Stimulated activated effector memory CD8-positive, alpha-beta T cell treated with anti-CD3 and anti-CD28 coated beads, Interleukin-12 subunit alpha, Interleukin-12 subunit beta, amount 100 ng/mL, for 72 hours (primary cell): ENCODE data around the gene RRN3.
A peak's percentile ranks its signal among the peaks of the same experiment; 100 is the strongest.
"Not testable (repeated sequence)": the region's sequence is repeated elsewhere in the genome, so short reads cannot be mapped to it uniquely, and the experiment has no call there.

ENCODE experiments used
- ATAC-seq: fragments of 150-1000 bp; cut with Tn5 transposase; 2 replicates; pipeline ENCODE4 v1.10.0; 2021
- DNase-seq, 2 donors: peaks; one replicate each; pipeline ENCODE4 v3.0.0; 2021 to 2022; ENCODE audit warnings: low spot score in 2 of 2
- H3K27ac Mint-ChIP-seq: one replicate; pipeline ENCODE4 v1.8.0; 2022; ENCODE audit warnings: mild to moderate bottlenecking, mixed read lengths
- H3K36me3 Mint-ChIP-seq: one replicate; pipeline ENCODE4 v1.8.0; 2022; ENCODE audit warnings: mild to moderate bottlenecking, mixed read lengths
- H3K4me1 Mint-ChIP-seq: one replicate; pipeline ENCODE4 v1.8.0; 2022; ENCODE audit warnings: mixed read lengths
- H3K4me3 Mint-ChIP-seq: one replicate; pipeline ENCODE4 v1.8.0; 2022; ENCODE audit warnings: mild to moderate bottlenecking, mixed read lengths
- H3K9me3 Mint-ChIP-seq: one replicate; pipeline ENCODE4 v1.8.0; 2022; ENCODE audit warnings: mixed read lengths

RRN3 gene, protein sequence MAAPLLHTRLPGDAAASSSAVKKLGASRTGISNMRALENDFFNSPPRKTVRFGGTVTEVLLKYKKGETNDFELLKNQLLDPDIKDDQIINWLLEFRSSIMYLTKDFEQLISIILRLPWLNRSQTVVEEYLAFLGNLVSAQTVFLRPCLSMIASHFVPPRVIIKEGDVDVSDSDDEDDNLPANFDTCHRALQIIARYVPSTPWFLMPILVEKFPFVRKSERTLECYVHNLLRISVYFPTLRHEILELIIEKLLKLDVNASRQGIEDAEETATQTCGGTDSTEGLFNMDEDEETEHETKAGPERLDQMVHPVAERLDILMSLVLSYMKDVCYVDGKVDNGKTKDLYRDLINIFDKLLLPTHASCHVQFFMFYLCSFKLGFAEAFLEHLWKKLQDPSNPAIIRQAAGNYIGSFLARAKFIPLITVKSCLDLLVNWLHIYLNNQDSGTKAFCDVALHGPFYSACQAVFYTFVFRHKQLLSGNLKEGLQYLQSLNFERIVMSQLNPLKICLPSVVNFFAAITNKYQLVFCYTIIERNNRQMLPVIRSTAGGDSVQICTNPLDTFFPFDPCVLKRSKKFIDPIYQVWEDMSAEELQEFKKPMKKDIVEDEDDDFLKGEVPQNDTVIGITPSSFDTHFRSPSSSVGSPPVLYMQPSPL

DNA sequence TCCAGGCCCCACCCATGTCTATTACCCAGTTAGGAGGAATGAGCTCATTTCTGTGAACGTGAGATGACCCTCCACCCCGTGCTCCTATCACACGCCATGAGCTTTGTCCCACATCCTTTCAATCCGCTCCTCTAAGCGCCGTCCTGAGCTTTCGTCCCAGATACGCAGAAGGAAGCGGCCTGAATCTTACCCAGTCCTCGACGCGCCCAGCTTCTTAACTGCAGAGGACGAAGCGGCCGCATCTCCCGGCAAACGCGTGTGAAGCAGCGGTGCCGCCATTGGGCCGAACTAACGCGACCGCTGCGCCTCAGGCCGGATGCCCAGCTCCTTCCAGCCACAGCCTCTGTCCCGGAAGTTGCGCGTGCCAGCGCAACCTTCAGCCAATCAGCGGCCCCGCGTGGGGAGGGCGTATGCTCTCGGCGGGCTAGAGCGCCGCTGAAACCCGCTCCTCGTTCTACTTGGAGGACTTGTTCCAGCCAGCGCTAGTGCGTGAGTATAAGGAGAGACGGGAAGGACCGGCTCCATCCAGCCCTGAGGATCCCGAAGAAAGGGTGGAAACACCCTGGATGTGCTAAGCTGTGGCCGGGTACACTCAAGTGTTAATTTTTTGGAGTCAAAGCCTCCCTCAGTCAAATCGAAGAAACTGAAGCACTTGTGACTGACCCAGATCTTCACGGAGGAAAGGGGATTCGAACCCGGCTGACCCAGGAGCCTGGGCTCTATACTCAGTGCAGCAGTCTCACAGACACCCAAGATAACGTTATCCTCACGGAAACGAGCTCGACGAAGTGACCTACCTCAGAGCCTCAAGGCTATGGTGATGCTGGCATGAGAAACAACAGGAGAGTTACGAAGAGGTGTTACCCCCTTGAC is at the start of gene RRN3:
Gene RRN3 (minus strand): TSS at position 318 of the 873 bp plus-strand sequence. CDS start 39 bp downstream, at position 279.
- Mint-ChIP-seq H3K4me1 (peaks cover 28% of the 10 kb centered on the region), H3K27ac (peak within 1 kb of the TSS; percentile 98), H3K36me3 (peaks cover 51% of the 10 kb centered on the region), H3K4me3 (peak within 1 kb of the TSS; percentile 93)
- DNase-seq, result peak; percentile 70 to 91
- peak; percentile 100 for ATAC-seq
- not testable (repeated sequence) for H3K9me3 Mint-ChIP-seq

DNA sequence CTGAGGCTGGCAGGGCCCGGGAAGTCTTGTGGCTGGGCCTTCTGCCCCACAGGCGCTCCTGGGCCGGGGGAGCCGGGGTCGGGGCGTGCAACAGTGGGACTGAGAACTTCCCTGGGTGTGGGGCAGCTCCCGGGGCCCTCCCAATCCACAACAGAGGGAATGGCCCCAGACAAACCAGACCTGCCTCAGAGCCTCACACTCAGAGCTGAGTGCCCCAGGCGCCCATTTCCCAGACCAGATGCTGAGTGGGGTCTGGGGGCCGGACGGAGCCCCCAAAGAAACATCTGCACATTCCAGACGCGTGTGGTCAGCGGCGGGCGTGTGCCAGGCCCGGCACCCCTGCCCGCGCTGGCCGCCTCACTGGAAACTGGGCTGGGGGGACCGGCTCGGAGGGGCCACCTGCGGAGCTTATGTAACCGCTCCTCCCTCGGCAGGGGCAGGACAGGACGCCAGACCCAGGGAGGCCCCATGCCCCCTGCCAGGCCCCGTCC is 49.6 kb upstream of the RRN3 start:
- ATAC-seq, H3K27ac Mint-ChIP-seq, H3K36me3 Mint-ChIP-seq, H3K9me3 Mint-ChIP-seq, H3K4me3 Mint-ChIP-seq, DNase-seq: not testable (repeated sequence)
- peaks cover 12% of the 10 kb centered on the region for H3K4me1 Mint-ChIP-seq

DNA sequence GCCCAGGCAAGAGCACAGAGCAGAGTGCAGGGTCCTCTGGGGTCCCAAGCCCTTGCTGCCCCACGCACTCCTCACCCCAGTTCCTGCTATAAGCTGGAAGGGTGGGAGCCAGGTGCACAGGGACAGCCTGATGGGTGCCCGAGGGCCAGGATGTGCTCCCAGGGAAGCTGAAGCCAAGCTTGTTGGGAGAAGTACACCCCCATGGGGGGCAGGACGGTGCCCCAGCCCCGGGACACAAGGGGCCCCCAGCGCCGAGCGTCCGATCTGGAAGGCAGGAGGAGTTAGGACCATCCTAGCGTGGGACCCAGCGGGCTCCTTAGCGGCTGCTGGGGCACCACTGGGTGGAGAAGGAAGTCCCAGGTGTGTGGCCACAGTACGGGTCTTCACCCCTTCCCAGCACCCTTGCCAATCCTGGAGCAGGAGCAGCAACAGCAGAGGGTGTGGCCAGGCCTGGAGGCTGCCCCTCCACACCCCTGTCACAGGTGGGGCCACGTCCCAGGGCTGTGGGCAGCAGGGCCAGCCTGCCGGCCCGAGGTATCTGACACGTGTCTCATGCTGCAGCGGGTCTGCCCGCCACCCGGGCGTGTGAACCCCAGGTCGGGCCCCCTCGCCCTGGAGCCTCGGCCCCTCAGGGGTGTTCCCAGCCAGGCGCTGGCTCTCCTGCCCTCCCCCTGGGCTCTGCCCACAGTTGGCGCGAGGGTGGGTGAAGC is 49.0 kb upstream of the RRN3 start:
- peaks cover 12% of the 10 kb centered on the region for H3K4me1 Mint-ChIP-seq
- ATAC-seq, H3K4me3 Mint-ChIP-seq: not testable (repeated sequence)

GRCh38 chr16:15142107-15142890 is 48.2 kb upstream of the RRN3 start:
- H3K36me3 Mint-ChIP-seq, H3K9me3 Mint-ChIP-seq: not testable (repeated sequence)

More for the DNA sequence above, 49.0 kb upstream of the RRN3 start:
- not testable (repeated sequence) for DNase-seq, H3K27ac Mint-ChIP-seq, H3K36me3 Mint-ChIP-seq, H3K9me3 Mint-ChIP-seq

DNA sequence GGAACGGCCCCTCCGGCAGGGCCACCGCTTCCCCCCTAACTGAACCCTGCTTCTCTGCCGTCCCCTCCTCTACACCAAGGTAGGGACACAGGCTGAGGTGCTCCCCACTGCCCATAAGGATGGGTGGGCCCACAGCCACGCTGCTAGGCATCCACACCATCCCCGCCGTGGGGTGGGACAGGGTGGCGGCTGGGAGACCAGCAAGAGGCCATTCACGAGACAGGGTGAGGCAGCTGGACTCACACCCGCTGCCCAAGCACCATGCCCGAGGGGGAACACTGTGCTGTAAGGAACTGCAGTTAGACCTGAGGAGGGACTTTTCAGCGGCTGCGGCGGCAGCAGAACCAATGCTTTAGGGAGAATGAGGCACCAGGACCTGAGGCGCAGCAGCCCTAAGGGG is 47.5 kb upstream of the RRN3 start:
- DNase-seq (no peak), ATAC-seq (no peak)
- no peaks in the 10 kb centered on the region for H3K9me3 Mint-ChIP-seq
- H3K4me3 Mint-ChIP-seq, result no peak overlapping the region
- no peak overlapping the region for H3K27ac Mint-ChIP-seq
- peaks cover 6% of the 10 kb centered on the region for H3K4me1 Mint-ChIP-seq
- H3K36me3 Mint-ChIP-seq, result no peaks in the 10 kb centered on the region

More at GRCh38 chr16:15142107-15142890, 48.2 kb upstream of the RRN3 start:
- not testable (repeated sequence) for H3K4me3 Mint-ChIP-seq, ATAC-seq, H3K4me1 Mint-ChIP-seq, H3K27ac Mint-ChIP-seq, DNase-seq

DNA sequence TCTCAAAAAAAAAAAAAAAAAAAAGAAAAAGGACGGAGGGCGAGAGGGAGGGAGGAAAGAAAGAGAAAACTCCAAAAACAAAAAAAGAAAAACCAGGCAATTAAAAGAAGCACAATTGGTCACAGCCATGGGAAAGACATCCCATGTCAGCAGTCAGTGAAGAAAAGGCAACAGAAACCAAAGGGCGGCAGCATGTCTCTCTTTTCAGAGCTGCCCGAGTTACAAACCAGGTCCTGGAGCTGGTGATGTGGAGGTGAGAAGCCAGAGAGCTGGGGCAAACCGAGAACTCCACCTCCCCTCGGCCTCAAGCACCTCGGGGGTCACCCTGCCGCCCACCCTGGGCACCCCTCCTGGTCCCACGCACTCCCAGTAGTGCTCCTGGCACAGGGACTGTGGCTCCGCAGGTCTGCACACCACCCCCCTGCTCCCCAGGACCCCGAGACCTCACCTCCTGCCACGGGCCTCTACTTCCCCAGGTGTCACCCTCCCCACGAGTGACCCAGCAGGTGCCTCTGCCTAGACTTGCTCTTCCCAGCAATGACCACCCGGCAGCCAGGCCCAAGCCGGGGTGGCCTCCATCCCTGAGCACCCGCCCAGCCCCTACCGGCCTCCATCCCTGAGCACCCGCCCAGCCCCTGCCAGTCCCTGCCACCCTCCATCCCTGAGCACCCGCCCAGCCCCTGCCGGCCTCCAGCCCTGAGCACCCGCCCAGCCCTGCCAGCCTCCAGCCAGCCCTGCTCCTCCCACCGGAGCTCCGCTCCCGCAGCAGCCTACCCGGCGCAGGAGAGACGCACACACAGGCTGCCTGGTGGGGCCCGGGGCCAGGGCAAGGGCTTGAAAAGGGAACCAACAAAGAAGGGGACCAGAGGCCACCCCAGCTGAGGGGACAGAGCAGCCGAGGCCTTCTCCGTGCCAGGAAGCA is 46.6 kb upstream of the RRN3 start:
- not testable (repeated sequence) for H3K36me3 Mint-ChIP-seq, H3K4me1 Mint-ChIP-seq, H3K27ac Mint-ChIP-seq, DNase-seq, H3K9me3 Mint-ChIP-seq, H3K4me3 Mint-ChIP-seq
- peak; percentile 35 for ATAC-seq

GRCh38 chr16:15137514-15137913 is 43.4 kb upstream of the RRN3 start:
- H3K4me3 Mint-ChIP-seq, H3K36me3 Mint-ChIP-seq: not testable (repeated sequence)

DNA sequence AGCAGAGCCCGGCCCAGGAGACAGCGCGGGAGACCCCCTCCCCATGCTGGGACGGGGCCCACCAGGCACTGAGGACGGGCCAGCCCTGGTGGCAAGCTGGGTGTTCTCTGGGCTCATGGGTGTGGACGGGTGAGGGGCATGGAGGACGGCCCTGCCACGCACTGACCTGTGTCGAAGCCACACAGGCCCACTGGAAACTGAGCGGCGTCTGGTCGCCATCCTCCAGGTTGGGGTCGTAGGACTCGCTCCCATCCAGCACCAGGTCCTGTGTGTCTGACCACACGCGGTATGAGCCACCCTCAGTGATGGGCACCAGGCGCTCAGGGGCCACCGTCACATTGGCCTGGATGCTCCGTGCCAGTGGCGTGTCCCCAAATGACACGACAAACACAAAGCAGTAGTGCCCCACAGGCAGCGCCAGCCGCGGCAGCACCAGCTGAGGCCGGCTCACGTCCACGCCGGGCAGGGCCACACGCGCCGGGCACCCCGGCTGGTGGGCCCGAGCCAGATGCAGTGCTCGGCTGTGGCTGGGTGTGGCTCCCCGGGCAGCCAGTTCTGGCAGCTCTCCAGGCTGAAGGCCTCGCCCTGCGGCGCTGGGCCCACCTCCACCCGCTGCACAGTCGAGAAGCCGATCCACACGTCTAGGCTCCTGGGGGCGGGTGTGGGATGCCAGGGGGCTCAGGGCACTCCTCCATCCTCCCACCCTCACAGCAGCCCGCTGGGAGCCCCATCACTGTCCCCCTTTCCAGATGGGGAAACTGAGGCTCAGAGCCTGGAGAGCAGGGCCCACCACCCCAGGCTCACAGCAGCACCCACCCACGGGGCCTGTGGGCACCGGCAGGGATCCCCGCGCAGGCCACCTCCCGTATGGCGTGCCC is 41.6 kb upstream of the RRN3 start:
- not testable (repeated sequence) for H3K36me3 Mint-ChIP-seq, H3K9me3 Mint-ChIP-seq, H3K27ac Mint-ChIP-seq, H3K4me1 Mint-ChIP-seq, DNase-seq, H3K4me3 Mint-ChIP-seq
- peak; percentile 13 for ATAC-seq

More at GRCh38 chr16:15137514-15137913, 43.4 kb upstream of the RRN3 start:
- H3K27ac Mint-ChIP-seq, ATAC-seq, DNase-seq, H3K9me3 Mint-ChIP-seq, H3K4me1 Mint-ChIP-seq: not testable (repeated sequence)

- H3K9me3 Mint-ChIP-seq, DNase-seq, H3K27ac Mint-ChIP-seq, H3K4me1 Mint-ChIP-seq, H3K4me3 Mint-ChIP-seq, ATAC-seq, H3K36me3 Mint-ChIP-seq: not testable (repeated sequence)
Measured at GRCh38 chr16:15134752-15135482, 40.8 kb upstream of the RRN3 start.

DNA sequence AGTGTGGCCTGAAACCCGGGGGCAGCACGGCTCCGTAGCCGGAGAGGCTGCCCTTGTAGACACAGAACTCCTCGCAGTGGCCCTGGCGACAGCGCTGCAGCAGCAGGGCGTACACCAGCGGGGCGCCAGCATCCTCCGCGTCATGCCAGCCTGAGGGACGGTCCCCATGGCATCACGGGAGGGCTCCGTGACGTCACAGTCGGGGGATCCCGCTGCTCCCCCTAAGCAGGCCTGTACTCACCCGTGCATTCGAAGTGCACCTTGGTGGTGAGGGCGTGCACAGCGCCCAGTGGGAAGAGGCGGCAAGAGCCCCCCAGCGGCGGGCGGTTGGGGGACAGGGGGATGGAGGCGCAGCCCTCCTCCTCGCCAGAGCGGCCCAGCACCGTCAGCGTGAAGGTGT is 39.5 kb upstream of the RRN3 start:
- H3K4me3 Mint-ChIP-seq, ATAC-seq, H3K36me3 Mint-ChIP-seq, H3K4me1 Mint-ChIP-seq, H3K27ac Mint-ChIP-seq, H3K9me3 Mint-ChIP-seq, DNase-seq: not testable (repeated sequence)

DNA sequence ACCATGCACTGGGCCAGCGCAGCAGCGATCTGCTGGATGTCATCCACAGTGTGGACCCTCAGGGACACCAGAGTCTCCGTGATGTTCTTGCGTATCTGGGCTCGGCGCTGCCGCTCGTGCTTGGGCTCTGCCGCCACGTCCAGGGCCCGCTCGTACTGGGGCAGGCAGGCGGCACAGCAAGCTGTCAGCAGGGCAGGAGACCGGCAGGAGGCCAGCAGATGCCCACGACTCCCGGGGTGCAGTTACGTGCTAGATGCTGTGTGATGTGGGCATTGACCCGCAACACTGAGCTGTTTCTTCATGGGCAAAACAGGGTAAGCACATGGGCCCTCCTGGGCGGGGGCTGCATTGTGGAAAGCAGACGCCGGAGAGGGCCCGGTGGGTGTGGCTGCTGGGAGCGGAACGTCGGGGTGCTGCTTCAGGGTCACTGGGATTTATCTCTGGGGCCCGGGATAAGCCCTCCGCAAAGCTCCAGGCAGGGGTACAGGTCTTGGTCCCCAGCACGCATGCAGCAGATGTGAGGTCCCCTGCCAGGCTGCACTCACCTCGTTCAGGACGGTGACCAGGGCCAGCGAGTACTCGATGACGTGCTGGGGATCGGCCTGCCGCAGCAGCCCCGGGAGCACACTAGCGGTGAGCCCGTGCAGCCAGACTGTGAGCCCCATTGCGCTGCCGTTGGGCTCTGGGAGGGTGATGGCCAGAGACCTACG is 38.8 kb upstream of the RRN3 start:
- H3K9me3 Mint-ChIP-seq, result not testable (repeated sequence)

More for the DNA sequence above, 38.8 kb upstream of the RRN3 start:
- H3K27ac Mint-ChIP-seq, DNase-seq, H3K36me3 Mint-ChIP-seq, H3K4me3 Mint-ChIP-seq, ATAC-seq, H3K4me1 Mint-ChIP-seq: not testable (repeated sequence)
